Adrenal gland (tissue), 5 donors: ENCODE measurements around the gene TMEM242.

Experiments
- POLR2A ChIP-seq, 2 donors: fragments of 450-650 bp; IDR thresholded peaks; one replicate each; pipeline ENCODE4 v1.6.1; 2017; ENCODE audit warnings: antibody characterized with exemption in 2 of 2, mild to moderate bottlenecking in 2 of 2, moderate library complexity in 1 of 2
- TF ChIP-seq, protein P1 (sequence below), 6 experiments: fragments of 450-650 bp in 4 of 6; fragments of 200-600 bp in 2 of 6; sonication (generic) in 1 of 6; IDR thresholded peaks; 1 replicate in 5 of 6; 2 replicates in 1 of 6; pipeline versions ENCODE4 v1.5.1 to v1.8.0; 2016 to 2021; ENCODE audit warnings: antibody characterized with exemption in 6 of 6, mild to moderate bottlenecking in 2 of 6, moderate library complexity in 1 of 6
- donor health status: DM: no; HTN: no; CAD: no.

DNA sequence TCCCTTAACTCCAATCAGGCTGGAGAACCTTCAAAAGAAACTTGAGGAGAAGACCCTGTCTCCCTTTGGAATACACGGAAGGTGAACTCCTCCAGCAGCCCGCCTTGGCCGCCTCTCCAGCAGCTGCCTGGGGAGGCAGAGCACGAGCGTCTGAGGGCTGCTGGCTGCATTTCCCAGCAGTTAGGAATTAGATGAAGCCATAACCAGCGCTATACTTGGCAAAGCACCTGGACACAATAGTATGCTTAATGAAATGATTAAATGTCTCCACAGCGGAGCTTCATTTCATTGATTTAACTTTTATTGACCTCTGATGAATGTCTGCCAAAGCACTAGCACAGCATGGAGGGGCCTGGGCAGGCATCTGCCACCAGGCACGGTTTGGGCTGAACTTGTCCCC, 73.5 kb downstream of the TMEM242 start:
- TF ChIP-seq, protein P1, sequence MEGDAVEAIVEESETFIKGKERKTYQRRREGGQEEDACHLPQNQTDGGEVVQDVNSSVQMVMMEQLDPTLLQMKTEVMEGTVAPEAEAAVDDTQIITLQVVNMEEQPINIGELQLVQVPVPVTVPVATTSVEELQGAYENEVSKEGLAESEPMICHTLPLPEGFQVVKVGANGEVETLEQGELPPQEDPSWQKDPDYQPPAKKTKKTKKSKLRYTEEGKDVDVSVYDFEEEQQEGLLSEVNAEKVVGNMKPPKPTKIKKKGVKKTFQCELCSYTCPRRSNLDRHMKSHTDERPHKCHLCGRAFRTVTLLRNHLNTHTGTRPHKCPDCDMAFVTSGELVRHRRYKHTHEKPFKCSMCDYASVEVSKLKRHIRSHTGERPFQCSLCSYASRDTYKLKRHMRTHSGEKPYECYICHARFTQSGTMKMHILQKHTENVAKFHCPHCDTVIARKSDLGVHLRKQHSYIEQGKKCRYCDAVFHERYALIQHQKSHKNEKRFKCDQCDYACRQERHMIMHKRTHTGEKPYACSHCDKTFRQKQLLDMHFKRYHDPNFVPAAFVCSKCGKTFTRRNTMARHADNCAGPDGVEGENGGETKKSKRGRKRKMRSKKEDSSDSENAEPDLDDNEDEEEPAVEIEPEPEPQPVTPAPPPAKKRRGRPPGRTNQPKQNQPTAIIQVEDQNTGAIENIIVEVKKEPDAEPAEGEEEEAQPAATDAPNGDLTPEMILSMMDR (IDR thresholded peaks at IDR 0.05): no peak
- no peak for TF ChIP-seq POLR2A (IDR thresholded peaks at IDR 0.05)
